Tibial artery (tissue), 4 donors: ENCODE results near the gene OLFML2B.

Experiments used
- DNase-seq, 2 donors: peaks; one replicate each; pipeline ENCODE4 v3.0.0-alpha.2; 2019
- H3K27ac ChIP-seq, 2 donors: fragments of 200-600 bp; sonication (generic) in 1 of 2; 1 replicate in 1 of 2; 2 replicates in 1 of 2; pipeline ENCODE4 v1.5.1; 2018 to 2019; ENCODE audit warnings: mild to moderate bottlenecking in 1 of 2
- H3K27me3 ChIP-seq, 2 donors: fragments of 200-600 bp; sonication (generic) in 1 of 2; one replicate each; pipeline versions ENCODE4 v1.5.1 to v1.6.0; 2016 to 2019
- H3K36me3 ChIP-seq, 3 donors: fragments of 200-600 bp; sonication (generic) in 2 of 3; one replicate each; pipeline ENCODE4 v1.5.1; 2016 to 2019; ENCODE audit warnings: mild to moderate bottlenecking in 2 of 3
- H3K4me1 ChIP-seq, 4 donors: fragments of 200-600 bp; sonication (generic) in 2 of 4; 1 replicate in 3 of 4; 2 replicates in 1 of 4; pipeline ENCODE4 v1.5.1; 2016 to 2019
- H3K4me3 ChIP-seq, 2 donors: fragments of 200-600 bp; sonication (generic) in 1 of 2; 1 replicate in 1 of 2; 2 replicates in 1 of 2; pipeline ENCODE4 v1.5.1; 2018 to 2019; ENCODE audit warnings: mild to moderate bottlenecking in 2 of 2
- H3K9me3 ChIP-seq, 3 donors: fragments of 200-600 bp; sonication (generic) in 1 of 3; one replicate each; pipeline ENCODE4 v1.5.1; 2016 to 2019
- intact Hi-C: fragments of 100-400 bp; cut with DNase I; formaldehyde crosslinking; loops from one replicate; pipeline ENCODE4 v1.15.0; 2023; ENCODE audit warnings: low total_unique reads
- TF ChIP-seq, protein P1 (sequence below), 2 experiments: fragments of 200-600 bp in 1 of 2; fragments of 450-650 bp in 1 of 2; IDR thresholded peaks; one replicate each; pipeline ENCODE4 v1.5.1; 2017 to 2019; ENCODE audit warnings: antibody characterized with exemption in 2 of 2, mild to moderate bottlenecking in 1 of 2, moderate library complexity in 1 of 2

OLFML2B gene

DNA sequence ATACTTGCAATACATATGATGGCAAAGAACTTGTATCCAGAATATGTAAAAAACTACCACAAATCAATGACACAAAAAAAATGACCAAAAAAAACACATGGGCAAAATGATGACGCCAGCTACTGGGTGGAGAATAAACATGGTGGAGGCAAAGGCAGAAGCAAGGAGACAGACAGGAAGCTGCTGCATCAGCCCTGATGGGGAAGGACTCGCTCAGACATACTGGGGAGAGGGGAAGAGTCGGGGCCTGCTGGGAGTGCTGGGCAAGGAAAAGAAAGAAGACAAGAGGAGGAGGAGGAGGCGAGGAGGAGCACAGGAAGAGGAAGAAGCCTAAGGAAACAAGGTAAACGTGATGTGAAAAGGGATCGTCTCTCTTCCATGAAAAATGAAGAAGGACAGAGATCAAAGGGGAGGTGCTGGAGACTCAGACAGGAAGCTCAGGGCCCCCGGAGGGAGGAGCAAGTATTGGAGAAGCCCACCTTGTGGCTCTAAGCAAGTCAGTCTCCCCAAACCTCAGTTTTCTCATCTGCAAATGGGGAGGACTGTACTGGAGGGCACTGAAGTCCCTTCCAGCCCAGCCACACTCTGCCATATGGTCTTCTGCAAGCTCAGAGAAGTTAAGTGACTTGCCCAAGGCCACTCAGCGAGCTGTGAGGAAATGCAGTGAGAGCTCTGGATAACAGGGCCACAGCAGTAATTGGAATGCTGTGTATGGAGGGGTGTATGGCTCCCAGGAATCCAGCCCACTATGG is 24.2 kb downstream of the OLFML2B start:
- Histone ChIP-seq H3K4me1 (peaks cover 0 to 34% (median 16%) of the 10 kb centered on the region in 4 donors), H3K27ac (no peak overlapping the region)

DNA sequence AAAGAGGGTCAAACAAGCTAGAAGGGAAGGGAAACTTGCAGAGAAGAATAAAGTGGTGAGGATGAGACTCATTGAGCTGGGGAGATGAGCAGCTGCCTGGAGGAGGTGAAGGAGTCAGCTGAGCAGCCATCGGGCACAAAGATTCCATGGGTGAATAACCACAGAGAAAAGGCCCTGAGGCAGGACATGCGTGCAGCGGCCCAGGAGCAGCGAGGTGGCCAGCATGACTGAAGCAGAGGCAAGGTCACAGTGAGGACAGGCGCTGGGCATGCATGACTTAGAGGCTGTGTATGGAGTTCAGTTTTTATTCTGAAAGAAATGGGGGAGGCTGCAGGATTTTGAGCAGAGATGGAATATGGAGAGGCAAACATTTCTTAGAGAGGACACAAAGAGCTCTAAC is 24.9 kb downstream of the OLFML2B start:
- Histone ChIP-seq H3K27ac (no peak overlapping the region), H3K36me3 (peaks cover 32 to 53% (median 52%) of the 10 kb centered on the region in 3 donors), H3K27me3 (no peaks in the 10 kb centered on the region), H3K4me3 (no peak overlapping the region), H3K4me1 (peaks cover 0 to 35% (median 12%) of the 10 kb centered on the region in 4 donors), H3K9me3 (no peaks in the 10 kb centered on the region)
- no peak for DNase-seq
- TF ChIP-seq, protein P1, sequence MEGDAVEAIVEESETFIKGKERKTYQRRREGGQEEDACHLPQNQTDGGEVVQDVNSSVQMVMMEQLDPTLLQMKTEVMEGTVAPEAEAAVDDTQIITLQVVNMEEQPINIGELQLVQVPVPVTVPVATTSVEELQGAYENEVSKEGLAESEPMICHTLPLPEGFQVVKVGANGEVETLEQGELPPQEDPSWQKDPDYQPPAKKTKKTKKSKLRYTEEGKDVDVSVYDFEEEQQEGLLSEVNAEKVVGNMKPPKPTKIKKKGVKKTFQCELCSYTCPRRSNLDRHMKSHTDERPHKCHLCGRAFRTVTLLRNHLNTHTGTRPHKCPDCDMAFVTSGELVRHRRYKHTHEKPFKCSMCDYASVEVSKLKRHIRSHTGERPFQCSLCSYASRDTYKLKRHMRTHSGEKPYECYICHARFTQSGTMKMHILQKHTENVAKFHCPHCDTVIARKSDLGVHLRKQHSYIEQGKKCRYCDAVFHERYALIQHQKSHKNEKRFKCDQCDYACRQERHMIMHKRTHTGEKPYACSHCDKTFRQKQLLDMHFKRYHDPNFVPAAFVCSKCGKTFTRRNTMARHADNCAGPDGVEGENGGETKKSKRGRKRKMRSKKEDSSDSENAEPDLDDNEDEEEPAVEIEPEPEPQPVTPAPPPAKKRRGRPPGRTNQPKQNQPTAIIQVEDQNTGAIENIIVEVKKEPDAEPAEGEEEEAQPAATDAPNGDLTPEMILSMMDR (IDR thresholded peaks at IDR 0.05): no peak
- intact Hi-C loops: no loop called here

More for the DNA sequence above, 24.2 kb downstream of the OLFML2B start:
- no peak for DNase-seq
- TF ChIP-seq, protein P1 (IDR thresholded peaks at IDR 0.05): no peak
- intact Hi-C loops: no loop called here
- Histone ChIP-seq H3K4me3 (no peak overlapping the region), H3K36me3 (peaks cover 32 to 52% (median 50%) of the 10 kb centered on the region in 3 donors), H3K9me3 (no peaks in the 10 kb centered on the region), H3K27me3 (no peaks in the 10 kb centered on the region)

DNA sequence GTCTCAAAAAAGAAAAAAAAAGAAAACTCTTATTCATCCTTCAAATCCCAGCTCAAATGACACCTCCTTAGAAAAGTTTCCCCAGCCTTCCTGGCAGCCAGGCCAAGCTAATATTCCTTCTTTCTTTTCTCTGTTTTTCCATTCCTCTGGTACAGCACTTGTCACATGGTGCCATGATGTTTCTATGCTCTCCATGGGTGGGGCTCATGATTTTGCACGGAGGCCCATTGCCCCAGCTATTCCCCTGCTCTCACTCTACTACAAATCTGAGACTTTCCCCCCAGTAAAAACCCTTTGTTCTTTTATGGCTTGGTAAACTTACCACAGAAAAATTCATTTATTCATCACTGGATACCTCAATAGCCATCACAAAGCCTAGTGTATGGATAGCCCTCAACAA is 26.5 kb downstream of the OLFML2B start:
- intact Hi-C loops: loop anchor here (2.0 kb wide), 1 partner anchor 72 kb away; no protein-coding TSS in a partner anchor
- H3K27me3 ChIP-seq: no peaks in the 10 kb centered on the region
- H3K4me1 ChIP-seq: peaks cover 0 to 23% (median 0%) of the 10 kb centered on the region in 4 donors
- peaks cover 46 to 70% (median 64%) of the 10 kb centered on the region in 3 donors for H3K36me3 ChIP-seq
- DNase-seq: no peak
- H3K9me3 ChIP-seq: no peaks in the 10 kb centered on the region
- no peak overlapping the region for H3K27ac ChIP-seq
- TF ChIP-seq, protein P1 (IDR thresholded peaks at IDR 0.05): no peak
- no peak overlapping the region for H3K4me3 ChIP-seq

DNA sequence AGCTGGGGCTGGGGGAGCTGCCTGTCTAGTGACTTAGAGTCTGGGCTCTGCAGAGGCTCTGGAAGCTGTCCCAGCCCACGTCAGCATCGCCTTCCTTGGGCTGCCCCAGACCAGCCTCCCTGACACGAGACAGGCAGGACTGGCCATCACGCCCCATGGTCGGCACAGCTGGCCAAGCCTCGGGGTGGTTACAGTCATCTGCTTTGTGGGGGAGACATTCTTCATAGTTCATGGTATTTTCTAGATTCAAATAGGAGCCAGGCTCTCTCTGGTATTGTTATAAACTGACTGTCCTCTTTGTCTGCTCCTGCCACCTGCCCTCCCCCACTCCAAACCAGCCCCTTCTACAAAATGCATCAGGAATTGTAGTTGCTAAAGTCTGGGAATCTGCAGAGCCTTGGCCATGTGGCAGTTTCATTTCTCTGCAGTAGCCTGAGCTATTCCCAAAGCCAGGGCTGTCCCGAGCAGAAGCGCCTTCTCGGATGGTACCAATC is 29.4 kb downstream of the OLFML2B start:
- H3K36me3 ChIP-seq: peaks cover 44 to 70% (median 59%) of the 10 kb centered on the region in 3 donors
- no peak overlapping the region for H3K4me3 ChIP-seq
- H3K4me1 ChIP-seq: peaks cover 0 to 20% (median 0%) of the 10 kb centered on the region in 4 donors
- DNase-seq: peak; percentile 62 to 86
- no peaks in the 10 kb centered on the region for H3K9me3 ChIP-seq
- TF ChIP-seq, protein P1 (IDR thresholded peaks at IDR 0.05): no peak
- intact Hi-C loops: no loop called here
- H3K27me3 ChIP-seq: no peaks in the 10 kb centered on the region
- peak overlapping the region in 1 of 2 donors; percentile 28 for H3K27ac ChIP-seq

DNA sequence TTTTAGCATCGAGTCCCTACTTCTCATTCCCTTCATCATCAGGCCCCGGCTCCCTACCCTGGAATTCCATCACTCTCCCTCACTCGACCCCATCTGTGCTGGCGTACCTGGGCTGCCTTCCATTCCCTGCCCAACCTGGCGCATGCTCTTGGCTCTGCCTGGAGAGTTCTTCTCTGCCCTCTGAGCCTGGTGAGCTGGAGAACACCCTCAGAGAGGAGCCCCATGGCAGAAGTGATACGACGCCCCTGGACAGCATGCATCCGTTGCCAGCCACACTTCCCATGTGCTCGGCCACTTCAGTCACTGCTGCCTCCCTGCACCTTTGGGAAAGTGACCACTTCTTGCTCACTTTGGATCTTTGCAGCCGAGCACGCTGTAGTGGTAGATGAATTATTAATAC is 30.1 kb downstream of the OLFML2B start:
- H3K9me3 ChIP-seq: no peaks in the 10 kb centered on the region
- peak in 1 of 2 donors; percentile 47 for DNase-seq
- H3K27me3 ChIP-seq: no peaks in the 10 kb centered on the region
- H3K27ac ChIP-seq: peak overlapping the region in 1 of 2 donors; percentile 28
- peaks cover 0 to 20% (median 0%) of the 10 kb centered on the region in 4 donors for H3K4me1 ChIP-seq
- peaks cover 38 to 68% (median 53%) of the 10 kb centered on the region in 3 donors for H3K36me3 ChIP-seq
- H3K4me3 ChIP-seq: no peak overlapping the region
- intact Hi-C loops: no loop called here
- TF ChIP-seq, protein P1 (IDR thresholded peaks at IDR 0.05): no peak
